CD4-positive, alpha-beta T cell treated with Interferon alpha-2 for 1 hour (primary cell): ENCODE measurements around the gene POM121C.
"Not testable (repeated sequence)": the region's sequence is repeated elsewhere in the genome, so short reads cannot be mapped to it uniquely, and the experiment has no call there.

ENCODE experiments used
- DNase-seq, 2 donors: peaks; one replicate each; pipeline ENCODE4 v3.0.0-alpha.2; 2020 to 2022

POM121C gene

DNA sequence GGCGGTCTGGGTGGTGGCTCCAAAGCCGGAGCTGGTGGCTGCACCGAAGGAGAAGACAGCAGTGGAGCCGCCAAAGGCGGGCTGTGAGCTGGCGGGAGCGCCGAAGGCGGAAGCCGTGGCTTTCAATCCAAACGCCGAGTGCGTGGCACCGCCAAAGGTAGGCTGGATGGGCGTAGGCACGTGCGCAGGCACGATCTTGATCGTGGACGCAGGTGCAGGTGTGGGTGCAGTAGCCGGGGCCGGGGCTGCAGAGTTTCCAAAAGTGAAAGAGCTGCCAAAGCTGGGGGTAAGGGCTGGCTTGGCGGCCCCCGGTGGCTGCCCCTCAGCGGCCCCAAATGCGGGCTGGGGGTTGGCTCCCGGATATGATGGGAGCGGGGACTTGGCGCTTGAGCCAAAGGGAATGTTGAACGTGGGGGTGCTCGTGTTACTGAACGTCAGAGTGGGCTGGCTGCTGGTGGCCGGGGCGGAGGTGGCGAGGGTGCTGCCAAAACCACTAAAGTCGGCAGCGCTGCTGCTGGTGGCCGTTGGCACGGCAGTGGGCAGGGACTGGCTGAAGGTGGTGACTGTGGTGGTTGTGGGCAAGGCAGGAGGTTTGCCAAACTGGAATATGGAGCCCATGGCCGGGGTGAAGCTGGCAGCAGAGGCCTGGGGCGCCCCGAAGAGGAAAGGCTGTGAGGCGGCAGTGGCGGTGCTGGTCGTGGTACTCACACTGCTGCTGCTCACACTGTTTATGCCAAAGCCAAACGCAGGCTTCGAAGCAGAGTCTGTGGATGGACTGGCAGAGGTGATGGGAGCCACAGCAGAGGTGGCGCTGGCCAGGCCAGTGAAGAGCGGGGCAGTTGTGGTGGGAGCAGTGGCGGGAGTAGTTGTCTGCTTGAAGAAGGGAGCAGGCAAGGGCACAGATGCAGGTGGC is 64.0 kb downstream of the POM121C start:
- DNase-seq, result not testable (repeated sequence)

DNA sequence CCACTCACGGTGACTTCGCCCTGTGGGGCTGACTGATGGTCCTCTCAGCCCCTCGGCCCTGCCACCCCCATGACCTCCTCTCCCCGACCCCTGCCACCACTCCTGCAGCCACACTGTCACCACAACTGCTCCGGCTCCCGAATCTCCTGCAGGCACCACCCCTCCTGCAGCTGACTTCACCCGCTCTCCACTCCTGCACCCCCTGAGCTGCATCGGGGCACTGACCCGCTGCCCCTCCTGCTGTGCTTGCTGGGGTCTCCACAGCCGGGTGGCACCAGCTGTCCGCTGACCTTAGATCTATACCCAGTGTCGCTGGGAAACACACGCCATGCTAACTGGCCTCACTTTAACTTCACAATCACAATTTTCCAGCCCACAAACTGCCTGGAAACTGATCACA is 65.9 kb downstream of the POM121C start:
- DNase-seq, result not testable (repeated sequence)

DNA sequence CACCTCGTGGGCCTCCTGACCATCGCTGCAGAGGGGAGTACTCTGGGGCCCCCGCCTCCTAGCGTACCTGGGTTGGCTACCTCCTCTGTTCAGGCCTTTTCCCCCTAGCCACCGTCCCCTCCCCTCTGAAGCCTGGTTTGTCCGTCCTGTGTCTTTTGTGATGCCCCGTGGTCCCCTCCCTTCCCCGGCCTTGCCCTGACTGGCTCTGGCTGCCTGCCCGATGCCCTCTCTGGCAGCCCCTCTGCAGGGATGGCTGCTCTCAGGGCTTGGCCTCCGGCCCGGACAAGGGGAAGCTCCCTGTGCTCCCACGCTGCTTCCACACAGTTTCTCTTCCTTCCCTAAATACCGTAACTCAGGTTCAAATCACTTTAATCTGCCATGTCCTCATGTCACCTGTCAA is 66.4 kb downstream of the POM121C start:
- DNase-seq, result not testable (repeated sequence)

DNA sequence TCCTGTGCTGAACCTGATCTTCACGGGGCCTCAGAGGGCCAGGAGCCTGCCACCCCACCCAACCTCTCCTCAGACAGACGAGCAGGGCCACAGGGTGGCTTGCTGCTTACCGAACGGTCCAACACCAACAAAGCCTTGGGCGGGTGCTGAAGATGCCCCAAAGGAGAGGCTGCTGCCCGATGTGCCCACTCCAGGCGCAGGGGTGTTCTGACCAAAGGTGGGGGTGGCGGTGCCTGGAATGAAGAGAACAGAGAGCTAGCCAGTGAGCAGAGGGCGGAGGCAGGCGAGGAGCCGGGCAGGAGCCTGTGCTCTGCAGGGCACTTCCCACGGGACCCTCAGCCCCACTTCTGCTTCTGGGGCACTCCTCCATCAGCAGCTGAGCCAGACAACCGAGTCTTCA is 66.9 kb downstream of the POM121C start:
- DNase-seq, result not testable (repeated sequence)

DNA sequence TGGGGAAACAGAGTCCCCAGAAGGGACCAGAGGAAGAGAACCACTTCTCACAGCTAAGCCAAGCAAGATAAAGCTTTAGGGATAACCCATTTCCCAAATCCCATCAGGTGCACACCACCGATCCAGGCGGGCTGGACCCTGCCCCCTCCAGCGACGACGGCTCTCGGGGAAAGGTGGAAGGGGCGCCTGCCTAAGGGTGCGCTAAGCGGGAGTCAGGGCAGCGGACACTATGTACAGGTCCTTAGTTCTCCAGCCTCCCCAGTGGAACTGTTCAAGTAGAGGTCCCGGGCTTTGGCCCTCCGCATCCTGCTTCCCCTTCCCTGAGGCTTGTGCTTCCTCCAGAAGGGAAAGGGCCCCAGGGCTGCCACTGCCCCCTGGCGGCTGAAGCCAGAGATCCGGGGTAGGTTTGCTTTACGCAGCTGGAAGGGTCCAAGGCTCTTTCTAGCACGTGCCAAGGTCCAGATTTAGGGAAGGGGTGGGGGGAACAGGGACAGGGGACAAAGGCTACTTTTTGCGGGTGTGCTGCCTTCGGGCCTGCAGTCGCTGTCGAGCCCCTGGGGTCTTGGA is 67.7 kb downstream of the POM121C start:
- not testable (repeated sequence) for DNase-seq

DNA sequence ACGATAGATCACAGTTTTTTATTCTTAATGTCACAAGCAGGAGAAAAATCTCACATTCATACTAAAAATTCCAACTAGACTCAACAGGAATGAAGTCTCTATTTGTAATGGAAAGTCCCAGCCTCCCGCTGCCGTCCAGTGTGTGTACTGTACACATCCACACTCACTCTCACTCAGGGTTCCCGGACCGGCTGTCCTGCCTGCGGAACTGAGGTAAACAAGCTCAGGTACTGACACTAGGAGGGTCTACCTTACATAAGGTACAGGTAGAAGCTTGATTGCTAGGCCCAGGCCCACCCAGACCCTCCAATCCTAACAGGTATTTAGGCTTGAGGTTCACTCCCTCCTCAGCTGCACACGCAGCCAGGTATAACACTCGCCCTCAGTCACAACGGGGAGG is 69.3 kb downstream of the POM121C start:
- not testable (repeated sequence) for DNase-seq

DNA sequence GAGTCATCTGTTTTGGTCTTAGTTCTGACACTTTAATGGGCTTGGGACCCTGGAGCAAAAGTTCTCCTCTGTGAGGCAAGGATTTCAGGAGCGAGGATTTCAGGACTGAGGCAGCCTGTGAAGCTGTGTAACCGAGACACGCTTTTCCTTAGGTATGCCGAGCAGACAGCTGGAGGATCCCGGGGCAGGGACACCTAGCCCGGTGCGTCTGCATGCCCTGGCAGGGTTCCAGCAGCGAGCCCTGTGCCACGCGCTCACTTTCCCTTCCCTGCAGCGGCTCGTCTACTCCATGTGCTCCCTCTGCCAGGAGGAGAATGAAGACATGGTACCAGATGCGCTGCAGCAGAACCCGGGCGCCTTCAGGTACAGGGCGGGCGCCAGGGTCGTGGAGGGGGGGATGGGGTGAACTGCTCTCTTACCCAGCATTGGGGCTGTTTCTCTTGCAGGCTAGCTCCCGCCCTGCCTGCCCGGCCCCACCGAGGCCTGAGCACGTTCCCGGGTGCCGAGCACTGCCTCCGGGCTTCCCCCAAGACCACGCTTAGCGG is 70.2 kb downstream of the POM121C start:
- DNase-seq, result not testable (repeated sequence)

DNA sequence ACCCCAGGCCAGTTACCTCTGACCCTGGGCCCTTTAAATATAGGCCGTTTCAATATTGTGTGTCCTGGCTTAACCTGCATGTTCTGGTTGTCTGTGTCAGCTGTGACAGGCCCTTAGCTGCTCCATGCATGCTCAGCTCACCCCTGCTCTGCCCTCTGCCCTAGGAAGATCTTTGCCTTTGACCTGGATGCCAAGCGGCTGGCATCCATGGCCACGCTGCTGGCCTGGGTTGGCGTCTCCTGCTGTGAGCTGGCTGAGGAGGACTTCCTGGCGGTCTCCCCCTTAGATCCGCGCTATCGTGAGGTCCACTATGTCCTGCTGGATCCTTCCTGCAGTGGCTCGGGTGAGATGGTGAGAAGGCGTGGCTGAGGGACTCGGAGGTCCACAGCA is 70.7 kb downstream of the POM121C start:
- not testable (repeated sequence) for DNase-seq

DNA sequence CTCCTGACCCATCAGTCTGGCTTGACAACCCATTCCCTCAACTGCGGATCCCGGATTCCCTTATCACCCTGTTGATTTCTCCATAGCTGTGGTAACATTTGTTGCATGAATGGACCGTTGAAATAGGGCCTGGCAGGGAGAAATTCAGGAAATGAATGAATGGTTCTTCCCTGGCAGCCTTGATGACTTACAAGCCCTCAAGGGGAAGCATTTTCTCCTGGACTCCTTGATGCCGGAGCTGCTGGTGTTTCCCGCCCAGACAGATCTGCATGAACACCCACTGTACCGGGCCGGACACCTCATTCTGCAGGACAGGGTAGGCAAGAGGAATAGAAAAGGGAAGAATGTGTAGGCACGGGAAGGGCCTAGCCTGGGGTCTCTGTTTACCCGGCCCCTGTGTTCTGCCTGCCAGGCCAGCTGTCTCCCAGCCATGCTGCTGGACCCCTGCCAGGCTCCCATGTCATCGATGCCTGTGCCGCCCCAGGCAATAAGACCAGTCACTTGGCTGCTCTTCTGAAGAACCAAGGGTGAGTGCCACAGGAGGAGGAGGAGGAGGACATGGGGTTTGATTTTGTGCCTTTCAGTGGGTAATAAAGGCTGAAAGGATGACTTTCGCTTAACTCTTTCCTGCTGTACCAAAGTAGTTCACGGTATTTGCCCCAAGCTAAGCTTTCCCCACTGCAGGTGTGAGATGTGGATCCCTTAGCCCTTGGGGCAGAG is 71.2 kb downstream of the POM121C start:
- not testable (repeated sequence) for DNase-seq

DNA sequence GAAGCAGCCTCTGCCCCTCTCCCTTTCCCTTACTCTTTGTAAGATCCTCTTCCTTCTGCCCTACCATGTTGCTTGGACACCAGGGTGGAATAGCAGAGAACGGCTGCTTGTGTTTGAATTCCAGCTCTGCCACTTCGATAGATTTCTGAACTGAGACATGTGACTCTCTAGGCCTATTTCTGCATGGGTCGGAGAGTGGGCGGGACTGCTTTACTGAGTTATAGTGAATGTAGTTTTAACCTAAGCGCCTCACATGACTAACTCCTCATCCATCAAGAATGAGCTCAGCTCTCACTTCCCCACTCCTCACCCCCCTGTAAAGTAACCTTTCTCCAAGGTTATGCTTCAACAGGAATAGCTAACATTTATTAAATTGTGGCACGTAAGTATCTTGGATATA is 71.9 kb downstream of the POM121C start:
- not testable (repeated sequence) for DNase-seq

DNA sequence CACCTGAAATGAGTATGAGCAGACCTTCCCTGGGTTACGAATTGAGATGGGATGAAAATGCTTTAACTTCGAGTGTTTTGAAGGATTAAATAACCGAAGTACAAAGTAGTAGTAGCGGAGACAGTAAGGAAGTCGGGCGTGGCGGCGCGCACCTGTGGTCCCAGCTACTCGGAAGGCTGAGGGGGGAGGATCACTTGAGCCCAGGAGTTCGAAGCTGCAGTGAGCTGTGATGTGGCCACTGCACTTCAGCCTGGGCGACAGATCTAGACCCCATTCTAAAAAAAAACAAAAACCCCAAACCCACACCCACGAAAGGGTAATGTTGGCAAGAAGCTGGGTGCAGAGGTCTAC is 75.3 kb downstream of the POM121C start:
- not testable (repeated sequence) for DNase-seq

DNA sequence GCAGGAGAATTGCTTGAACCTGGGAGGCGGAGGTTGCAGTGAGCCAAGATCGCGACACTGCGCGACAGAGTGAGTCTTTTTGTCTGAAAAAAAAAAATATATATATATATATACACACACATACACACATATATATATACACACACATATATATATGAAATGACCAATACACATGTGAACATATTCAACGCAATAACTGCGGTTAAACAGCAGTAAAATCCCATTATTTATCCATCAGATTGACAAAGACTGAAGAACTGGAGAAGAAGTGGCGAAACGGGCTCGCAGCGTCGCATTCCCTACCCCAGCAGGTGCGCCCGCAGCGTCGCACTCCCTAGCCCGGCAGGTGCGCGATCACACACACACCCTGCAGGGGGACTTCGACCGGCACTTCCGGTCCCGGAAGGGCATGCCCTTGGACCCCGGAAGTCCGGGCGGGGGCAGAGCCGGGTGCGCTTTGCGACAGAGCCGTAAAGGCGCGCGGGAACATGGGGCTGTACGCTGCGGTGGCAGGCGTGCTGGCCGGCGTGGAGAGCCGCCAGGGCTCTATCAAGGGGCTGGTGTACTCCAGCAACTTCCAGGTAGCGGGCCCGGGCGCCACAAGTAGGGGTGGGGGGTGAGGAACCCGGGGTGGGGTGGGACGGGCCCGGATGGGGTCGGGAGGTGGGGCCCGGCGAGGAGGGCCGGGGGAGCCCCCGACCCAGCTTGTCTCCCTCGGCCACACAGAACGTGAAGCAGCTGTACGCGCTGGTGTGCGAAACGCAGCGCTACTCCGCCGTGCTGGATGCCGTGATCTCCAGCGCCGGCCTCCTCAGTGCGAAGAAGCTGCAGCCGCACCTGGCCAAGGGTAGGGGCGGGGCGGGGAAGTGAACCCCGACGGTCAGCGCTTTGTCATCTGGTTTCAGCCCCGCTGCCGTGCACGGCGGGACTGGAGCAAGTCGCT is 75.9 kb downstream of the POM121C start:
- DNase-seq, result peak in 1 of 2 donors; percentile 20

DNA sequence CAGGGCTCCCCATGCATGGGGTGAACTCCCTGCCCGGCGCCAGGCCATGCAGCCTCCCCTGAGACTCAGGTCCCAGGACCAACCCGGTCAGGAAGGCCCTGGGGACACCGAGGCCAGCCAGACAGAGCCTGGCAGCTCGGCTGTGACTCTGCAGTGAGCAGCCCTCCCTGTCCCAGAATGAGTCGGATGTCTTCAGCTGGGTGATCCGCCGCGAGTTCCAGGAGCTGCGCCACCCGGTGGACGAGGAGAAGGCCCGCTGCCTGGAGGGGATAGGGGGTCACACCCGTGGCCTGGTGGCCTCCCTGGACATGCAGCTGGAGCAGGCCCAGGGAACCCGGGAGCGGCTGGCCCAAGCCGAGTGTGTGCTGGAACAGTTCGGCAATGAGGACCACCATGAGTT is 81.4 kb downstream of the POM121C start:
- DNase-seq, result not testable (repeated sequence)

DNA sequence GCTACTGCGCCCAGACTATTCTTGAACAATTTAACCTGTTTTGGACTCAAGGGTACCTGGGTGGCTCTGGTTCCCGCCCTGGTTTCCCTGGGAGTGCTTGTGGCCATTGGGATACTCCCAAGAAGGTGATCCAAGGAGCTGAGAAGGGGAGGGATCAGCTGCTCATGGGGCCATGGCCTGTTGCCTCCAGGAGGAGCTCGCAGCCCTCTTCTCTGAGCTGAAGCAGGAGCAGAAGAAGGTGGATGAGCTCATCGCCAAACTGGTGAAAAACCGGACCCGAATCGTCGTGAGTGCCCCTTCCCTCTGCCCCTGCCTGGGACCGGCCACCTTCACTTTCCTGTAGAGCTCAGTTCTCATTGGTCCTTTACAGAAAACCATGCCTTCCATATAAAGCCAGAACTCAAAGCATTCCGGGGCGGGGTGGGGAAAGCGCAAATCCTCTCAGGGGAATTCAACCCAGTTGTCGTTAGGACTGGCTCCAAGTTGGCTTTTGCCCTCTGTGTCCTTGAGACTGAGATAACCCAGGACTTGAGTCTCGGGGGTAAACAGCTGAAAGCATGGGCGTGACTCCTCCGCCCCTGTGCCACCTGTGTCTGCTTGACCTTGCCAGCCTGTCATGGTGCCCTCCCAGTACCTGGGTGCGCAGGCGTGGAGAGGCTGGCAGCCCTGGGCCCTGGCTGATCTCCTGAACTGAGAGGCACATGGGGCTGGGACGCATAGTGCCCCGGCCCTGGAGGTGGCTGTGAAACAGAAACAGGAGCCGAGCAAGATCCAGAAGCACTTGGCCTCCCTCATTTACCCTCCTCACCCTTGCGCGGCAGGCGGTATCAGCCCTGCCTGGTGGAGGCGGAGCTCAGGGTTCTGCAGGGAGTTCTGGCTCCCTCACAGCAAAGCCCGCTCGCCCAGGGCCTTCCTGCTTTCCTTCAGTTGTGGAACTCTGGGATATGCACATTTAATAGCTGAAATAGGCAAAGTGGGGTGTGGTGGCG is 82.3 kb downstream of the POM121C start:
- not testable (repeated sequence) for DNase-seq

DNA sequence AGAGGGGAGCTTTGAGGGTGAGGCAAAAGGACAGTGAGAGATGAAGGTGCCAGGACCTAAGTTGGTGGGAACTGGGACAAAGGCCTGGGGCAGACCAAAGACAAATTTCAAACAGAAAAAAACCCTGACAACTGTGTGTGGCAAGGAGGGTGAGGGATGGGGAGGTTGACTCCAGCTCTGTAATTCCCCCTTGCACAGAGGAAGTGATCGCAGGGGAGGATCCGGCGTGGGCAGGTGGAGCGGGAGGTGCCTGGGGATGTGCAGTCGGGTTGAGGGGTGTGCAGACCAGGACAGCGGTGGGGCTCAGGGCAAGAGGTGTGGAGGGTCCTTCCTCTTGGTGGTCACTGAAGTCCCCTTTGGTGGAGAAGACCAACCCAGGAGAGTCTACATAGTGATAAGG is 85.5 kb downstream of the POM121C start:
- not testable (repeated sequence) for DNase-seq

DNA sequence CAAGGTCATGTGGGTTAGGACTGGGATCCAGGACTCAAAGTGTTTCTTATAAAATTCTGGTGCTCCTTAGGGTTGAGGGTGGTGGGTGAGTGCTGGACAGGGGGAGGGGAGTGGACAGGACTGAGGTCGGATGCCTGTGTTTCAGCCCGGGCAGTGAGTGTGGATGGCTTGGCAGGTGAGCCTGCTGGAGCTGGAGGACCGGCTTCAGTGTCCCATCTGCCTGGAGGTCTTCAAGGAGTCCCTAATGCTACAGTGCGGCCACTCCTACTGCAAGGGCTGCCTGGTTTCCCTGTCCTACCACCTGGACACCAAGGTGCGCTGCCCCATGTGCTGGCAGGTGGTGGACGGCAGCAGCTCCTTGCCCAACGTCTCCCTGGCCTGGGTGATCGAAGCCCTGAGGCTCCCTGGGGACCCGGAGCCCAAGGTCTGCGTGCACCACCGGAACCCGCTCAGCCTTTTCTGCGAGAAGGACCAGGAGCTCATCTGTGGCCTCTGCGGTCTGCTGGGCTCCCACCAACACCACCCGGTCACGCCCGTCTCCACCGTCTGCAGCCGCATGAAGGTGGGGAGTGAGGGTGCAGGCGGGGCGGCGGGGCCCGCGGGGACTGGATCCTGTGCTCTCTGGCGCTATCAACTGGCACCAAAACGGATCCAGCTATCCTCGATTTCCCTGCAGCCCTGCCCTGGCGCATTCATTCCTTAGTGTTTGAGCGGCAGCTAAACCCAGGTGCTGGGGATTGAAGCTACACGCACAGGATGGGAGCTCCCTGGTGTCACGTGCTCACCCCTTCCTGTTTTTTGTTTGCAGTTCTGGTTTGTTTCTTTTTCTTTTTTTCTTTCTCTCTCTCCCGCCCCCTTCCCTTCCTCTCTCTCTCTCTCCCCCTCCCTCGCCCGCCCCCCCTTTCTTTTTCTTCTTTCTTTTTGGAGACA is 87.1 kb downstream of the POM121C start:
- not testable (repeated sequence) for DNase-seq

DNA sequence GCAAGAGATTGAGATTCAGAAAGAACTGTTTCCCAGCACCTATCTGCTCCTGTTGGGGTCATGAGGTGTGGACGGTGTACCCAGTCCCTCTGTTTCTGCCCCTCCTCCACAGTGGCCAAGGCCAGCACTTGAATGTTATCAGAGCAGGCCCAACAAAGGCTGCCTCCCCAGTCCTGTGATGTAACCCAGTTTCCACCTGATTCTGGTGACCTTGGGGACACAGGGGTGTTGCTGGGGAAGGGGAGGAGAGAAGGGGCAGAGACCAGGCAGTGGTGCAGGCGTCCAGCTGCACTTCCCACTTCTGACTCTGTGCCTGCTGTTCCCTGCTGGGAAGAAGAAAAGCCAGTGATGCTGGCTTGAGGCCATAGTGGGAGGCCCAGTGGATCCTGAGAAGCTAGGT is 88.2 kb downstream of the POM121C start:
- not testable (repeated sequence) for DNase-seq

DNA sequence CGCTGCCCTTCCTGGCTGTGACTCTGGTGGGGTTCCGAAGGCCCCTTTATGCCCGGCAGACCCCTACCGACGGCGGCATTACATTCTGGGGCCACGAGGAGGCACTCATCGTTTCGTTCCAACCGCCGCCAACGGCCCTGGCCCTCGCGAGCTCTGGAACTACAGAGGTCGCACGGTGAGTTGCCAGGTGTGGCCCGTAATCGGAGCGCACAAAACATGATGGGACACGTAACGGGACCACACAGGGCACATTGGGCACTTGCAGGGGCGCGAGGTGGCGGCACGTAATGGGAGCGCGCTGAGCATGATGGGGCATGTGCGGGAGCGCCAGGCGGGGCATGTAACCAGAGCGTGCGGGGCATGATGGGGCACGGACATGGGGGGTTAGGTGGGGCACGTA is 90.8 kb downstream of the POM121C start, which contains the start of gene TRIM73:
Gene TRIM73, plus strand, starts transcription at position 301 of the 400 bp plus-strand sequence. CDS start 3,305 bp downstream, outside the sequence.
- DNase-seq, result not testable (repeated sequence)

DNA sequence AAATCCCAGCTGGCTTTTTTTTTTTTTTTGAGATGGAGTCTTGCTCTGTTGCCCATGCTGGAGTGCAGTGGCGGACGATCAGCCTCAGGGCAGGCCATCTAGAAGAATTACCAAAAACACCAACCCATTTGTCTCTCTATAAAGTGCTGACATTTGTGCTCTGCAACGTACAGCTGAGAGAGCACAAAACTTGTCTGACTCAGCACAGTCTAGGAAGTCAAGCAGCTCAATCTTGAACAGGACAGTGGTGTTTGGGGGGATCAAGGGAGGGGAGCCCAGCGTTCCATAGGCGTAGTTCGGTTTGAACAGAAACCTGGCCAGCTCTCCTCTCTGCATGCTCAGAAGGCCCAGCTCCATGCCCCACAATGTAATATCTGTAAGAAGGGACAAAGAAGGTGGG is 92.9 kb downstream of the POM121C start:
- DNase-seq, result not testable (repeated sequence)
